ENCODE measurements around the gene GNPTG.

DNA sequence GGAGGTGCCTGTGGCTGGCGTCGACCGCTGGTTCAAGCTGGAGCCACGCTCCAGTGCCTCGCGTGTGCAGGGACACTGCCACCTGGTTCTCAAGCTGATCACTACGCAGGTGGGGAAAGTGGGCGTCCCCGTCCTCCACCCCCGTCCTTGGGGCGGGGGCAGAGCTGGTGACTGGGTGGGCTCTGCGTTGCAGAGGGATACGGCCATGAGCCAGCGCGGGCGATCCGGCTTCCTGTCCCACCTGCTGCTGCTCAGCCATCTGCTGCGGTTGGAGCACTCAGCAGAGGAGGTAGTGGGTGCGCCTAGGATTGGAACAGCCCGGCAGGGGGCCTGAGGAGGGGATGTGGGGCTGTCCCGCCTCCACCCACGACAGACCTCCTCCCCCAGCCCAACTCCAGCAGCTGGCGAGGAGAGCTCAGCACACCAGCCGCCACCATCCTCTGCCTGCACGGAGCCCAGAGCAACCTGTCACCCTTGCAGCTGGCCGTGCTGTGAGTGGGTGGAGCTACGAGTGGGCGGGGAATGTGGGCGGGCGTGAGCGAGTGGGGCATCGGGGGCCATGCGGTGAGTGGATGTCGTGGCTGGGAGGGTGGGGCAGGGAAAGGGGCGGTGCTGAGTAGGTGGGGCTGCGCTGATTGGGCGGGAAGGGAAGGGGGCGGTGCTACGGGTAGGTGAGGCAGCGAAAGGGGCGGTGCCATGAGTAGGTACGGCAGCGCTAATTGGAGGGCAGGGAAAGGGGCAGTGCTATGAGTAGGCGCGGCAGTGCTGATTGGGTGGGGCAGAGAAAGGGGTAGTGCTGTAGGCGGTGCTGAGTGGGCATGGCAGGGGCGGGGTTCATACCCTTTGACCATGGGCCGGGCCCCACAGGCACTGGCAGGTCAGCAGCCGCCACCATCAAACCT is 9.0 kb upstream of the GNPTG start:
- no peak for TF ChIP-seq PHF21A (CRISPR knock-in tag; IDR thresholded peaks at IDR 0.05)
- TF ChIP-seq, protein P1, sequence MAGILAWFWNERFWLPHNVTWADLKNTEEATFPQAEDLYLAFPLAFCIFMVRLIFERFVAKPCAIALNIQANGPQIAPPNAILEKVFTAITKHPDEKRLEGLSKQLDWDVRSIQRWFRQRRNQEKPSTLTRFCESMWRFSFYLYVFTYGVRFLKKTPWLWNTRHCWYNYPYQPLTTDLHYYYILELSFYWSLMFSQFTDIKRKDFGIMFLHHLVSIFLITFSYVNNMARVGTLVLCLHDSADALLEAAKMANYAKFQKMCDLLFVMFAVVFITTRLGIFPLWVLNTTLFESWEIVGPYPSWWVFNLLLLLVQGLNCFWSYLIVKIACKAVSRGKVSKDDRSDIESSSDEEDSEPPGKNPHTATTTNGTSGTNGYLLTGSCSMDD (CRISPR knock-in tag; IDR thresholded peaks at IDR 0.05): no peak
- TF ChIP-seq GATAD2A (CRISPR knock-in tag; IDR thresholded peaks at IDR 0.05): no peak
- no peak for TF ChIP-seq IKZF4 (CRISPR knock-in tag; IDR thresholded peaks at IDR 0.05; ENCODE audit: borderline replicate concordance, low read depth, not compliant biosample characterization)
